CD14-positive monocyte (primary cell): Measurements from ENCODE around the gene SH3BP4. TPM values are rescaled to one million over a fixed set of nuclear protein-coding genes. Genes with fewer than 3 reads are reported as not detected.

Experiments used
- DNase-seq, 3 donors: peaks; one replicate each; pipeline ENCODE4 v3.0.0-alpha.2; 2011 to 2022
- H2AFZ ChIP-seq: 2 replicates; pipeline ENCODE4 v1.6.0; 2012; ENCODE audit warnings: mild to moderate bottlenecking, low read depth, low read length, inconsistent platforms; ENCODE audit not compliant: insufficient read depth, poor library complexity, severe bottlenecking
- H3K27ac ChIP-seq, 2 donors: 1 replicate in 1 of 2; 2 replicates in 1 of 2; pipeline ENCODE4 v1.5.1; 2012 to 2013; ENCODE audit warnings: low read length in 2 of 2, control low read depth in 1 of 2, inconsistent platforms in 1 of 2, low read depth in 1 of 2, mild to moderate bottlenecking in 1 of 2
- H3K27me3 ChIP-seq, 2 donors: one replicate each; pipeline versions ENCODE4 v1.6.0 to v1.6.1; 2011 to 2013; ENCODE audit warnings: low read length in 2 of 2; ENCODE audit not compliant: control insufficient read depth in 2 of 2, insufficient read depth in 2 of 2
- H3K36me3 ChIP-seq, 2 donors: replicated peaks in 1 of 2; 1 replicate in 1 of 2; 2 replicates in 1 of 2; pipeline versions ENCODE4 v1.5.1 to v1.6.1; 2012 to 2013; ENCODE audit warnings: low read length in 2 of 2, control low read depth in 1 of 2, inconsistent platforms in 1 of 2, mild to moderate bottlenecking in 1 of 2; ENCODE audit not compliant: insufficient read depth in 2 of 2, control insufficient read depth in 1 of 2
- H3K4me1 ChIP-seq, 2 donors: 1 replicate in 1 of 2; 2 replicates in 1 of 2; pipeline versions ENCODE4 v1.5.1 to v1.6.1; 2012 to 2013; ENCODE audit warnings: low read length in 2 of 2, control low read depth in 1 of 2, inconsistent platforms in 1 of 2, mild to moderate bottlenecking in 1 of 2, moderate library complexity in 1 of 2; ENCODE audit not compliant: insufficient read depth in 2 of 2, control insufficient read depth in 1 of 2
- H3K4me2 ChIP-seq: replicated peaks from 2 replicates; pipeline ENCODE3; 2012; ENCODE audit warnings: low read length, moderate library complexity, mild to moderate bottlenecking; ENCODE audit not compliant: poor library complexity, severe bottlenecking; ENCODE audit errors: extremely low read depth
- H3K4me3 ChIP-seq, 3 experiments: fragments of 200-600 bp in 1 of 3; sonication (generic) in 1 of 3; replicated peaks in 1 of 3; 1 replicate in 2 of 3; 2 replicates in 1 of 3; pipeline ENCODE4 v1.5.1; 2011 to 2013; ENCODE audit warnings: low read length in 3 of 3, mild to moderate bottlenecking in 3 of 3, control low read depth in 2 of 3, low read depth in 2 of 3, inconsistent platforms in 1 of 3, moderate library complexity in 1 of 3
- H3K79me2 ChIP-seq: 2 replicates; pipeline ENCODE4 v1.6.0; 2012; ENCODE audit warnings: mild to moderate bottlenecking, control low read depth, inconsistent platforms, low read length, moderate library complexity; ENCODE audit not compliant: insufficient read depth
- H3K9ac ChIP-seq: 2 replicates; pipeline ENCODE4 v1.6.0; 2017; ENCODE audit warnings: low read length, mild to moderate bottlenecking; ENCODE audit not compliant: insufficient read depth, poor library complexity, severe bottlenecking
- H3K9me3 ChIP-seq, 2 donors: replicated peaks in 1 of 2; 1 replicate in 1 of 2; 2 replicates in 1 of 2; pipeline versions ENCODE4 v1.5.1 to v1.6.1; 2012 to 2013; ENCODE audit warnings: low read length in 2 of 2, control low read depth in 1 of 2; ENCODE audit not compliant: control insufficient read depth in 1 of 2, insufficient read depth in 1 of 2
- H4K20me1 ChIP-seq: 2 replicates; pipeline ENCODE4 v1.6.0; 2012; ENCODE audit warnings: mild to moderate bottlenecking, low read length, control low read depth, moderate library complexity; ENCODE audit not compliant: insufficient read depth
- H3K27ac Mint-ChIP-seq, 7 donors: one replicate each; pipeline ENCODE4 v1.8.0; 2020; ENCODE audit warnings: mild to moderate bottlenecking in 7 of 7, mixed read lengths in 7 of 7, moderate library complexity in 6 of 7, inconsistent platforms in 2 of 7
- H3K27me3 Mint-ChIP-seq, 3 donors: one replicate each; pipeline ENCODE4 v1.8.0; 2021 to 2022; ENCODE audit warnings: low read depth in 3 of 3, mild to moderate bottlenecking in 3 of 3, mixed read lengths in 3 of 3, moderate library complexity in 3 of 3, inconsistent platforms in 1 of 3
- H3K36me3 Mint-ChIP-seq, 2 donors: one replicate each; pipeline ENCODE4 v1.8.0; 2020; ENCODE audit warnings: mixed read lengths in 2 of 2, inconsistent platforms in 1 of 2, mild to moderate bottlenecking in 1 of 2
- H3K4me1 Mint-ChIP-seq: one replicate; pipeline ENCODE4 v1.8.0; 2020; ENCODE audit warnings: mild to moderate bottlenecking, mixed read lengths
- H3K4me3 Mint-ChIP-seq, 2 donors: one replicate each; pipeline ENCODE4 v1.8.0; 2020; ENCODE audit warnings: mild to moderate bottlenecking in 2 of 2, mixed read lengths in 2 of 2, moderate library complexity in 1 of 2
- H3K9me3 Mint-ChIP-seq, 7 donors: one replicate each; pipeline ENCODE4 v1.8.0; 2020 to 2022; ENCODE audit warnings: mixed read lengths in 7 of 7, mild to moderate bottlenecking in 6 of 7, moderate library complexity in 6 of 7, inconsistent platforms in 2 of 7
- CTCF ChIP-seq: fragments of 200-600 bp; IDR thresholded peaks from one replicate; pipeline ENCODE4 v1.8.0; 2022; ENCODE audit warnings: antibody characterized with exemption, mild to moderate bottlenecking
- WGBS: methylation state at CpG from one replicate; pipeline ENCODE4 v1.1.5; 2013; ENCODE audit warnings: missing lambda C conversion rate; ENCODE audit not compliant: insufficient coverage; 5-methylcytosine and 5-hydroxymethylcytosine counted together
- intact Hi-C, 2 donors: fragments of 100-400 bp; cut with micrococcal nuclease; formaldehyde crosslinking; loops; one replicate each; pipeline versions ENCODE4 v1.15.0 to v1.15.1; 2023
- polyA plus RNA-seq, 3 donors: library from polyadenylated mRNA; depleted of rRNA in 1 of 3; unstranded in 2 of 3; stranded (reverse) in 1 of 3; fragments of 300-500 nt in 2 of 3; fragments of >200 nt in 1 of 3; fragmentation: Illumina TruSeq in 2 of 3; gene quantifications; 1 replicate in 2 of 3; 2 replicates in 1 of 3; pipeline ENCODE4 v1.2.3, GENCODE V29; 2012 to 2021

SH3BP4 gene
- polyA plus RNA-seq, 3 donors = 0.66 to 1.6 (median 1.3) TPM

- H3K27me3 Mint-ChIP-seq = peaks cover 2 to 12% (median 5%) of the 10 kb centered on the region in 3 donors
- no peak for TF ChIP-seq CTCF
- Histone ChIP-seq H2AFZ (no peak overlapping the region), H4K20me1 (no peaks in the 10 kb centered on the region), H3K27ac (no peak overlapping the region), H3K4me1 (no peaks in the 10 kb centered on the region), H3K36me3 (no peaks in the 10 kb centered on the region), H3K79me2 (no peaks in the 10 kb centered on the region), H3K9me3 (no peaks in the 10 kb centered on the region), H3K9ac (no peak overlapping the region), H3K4me3 (no peak overlapping the region), H3K4me2 (no peak overlapping the region), H3K27me3 (no peaks in the 10 kb centered on the region)
- H3K36me3 Mint-ChIP-seq = no peaks in the 10 kb centered on the region
- no peak for DNase-seq
- no peak overlapping the region for H3K27ac Mint-ChIP-seq
- intact Hi-C loops = no loop called here
- H3K4me3 Mint-ChIP-seq = no peak overlapping the region
- H3K9me3 Mint-ChIP-seq = no peaks in the 10 kb centered on the region
- WGBS = 86% methylated on average over 3 of the region's 5 CpGs
- no peaks in the 10 kb centered on the region for H3K4me1 Mint-ChIP-seq
Observed at GRCh38 chr2:234935311-234935710, 16.5 kb upstream of the SH3BP4 start.

GRCh38 chr2:234939576-234939975 is 12.2 kb upstream of the SH3BP4 start:
- WGBS = 100% methylated on average over 3 of the region's 4 CpGs

More at GRCh38 chr2:234939576-234939975, 12.2 kb upstream of the SH3BP4 start:
- intact Hi-C loops = no loop called here
- DNase-seq = no peak
- no peak for TF ChIP-seq CTCF
- H3K27me3 ChIP-seq = no peaks in the 10 kb centered on the region
- no peak overlapping the region for H3K27ac Mint-ChIP-seq
- no peaks in the 10 kb centered on the region for H3K36me3 ChIP-seq
- no peaks in the 10 kb centered on the region for H4K20me1 ChIP-seq
- H3K9me3 ChIP-seq = no peaks in the 10 kb centered on the region
- no peak overlapping the region for H3K9ac ChIP-seq
- peaks cover 3 to 21% (median 18%) of the 10 kb centered on the region in 3 donors for H3K27me3 Mint-ChIP-seq
- no peak overlapping the region for H3K4me2 ChIP-seq
- peaks cover 0 to 7% (median 4%) of the 10 kb centered on the region in 7 donors for H3K9me3 Mint-ChIP-seq
- H3K27ac ChIP-seq = no peak overlapping the region
- H3K36me3 Mint-ChIP-seq = no peaks in the 10 kb centered on the region
- no peaks in the 10 kb centered on the region for H3K4me1 ChIP-seq
- H3K4me3 Mint-ChIP-seq = no peak overlapping the region
- no peaks in the 10 kb centered on the region for H3K79me2 ChIP-seq
- H2AFZ ChIP-seq = no peak overlapping the region
- H3K4me3 ChIP-seq = no peak overlapping the region
- H3K4me1 Mint-ChIP-seq = no peaks in the 10 kb centered on the region
